Measurements from ENCODE around the gene EPB41L1.

DNA sequence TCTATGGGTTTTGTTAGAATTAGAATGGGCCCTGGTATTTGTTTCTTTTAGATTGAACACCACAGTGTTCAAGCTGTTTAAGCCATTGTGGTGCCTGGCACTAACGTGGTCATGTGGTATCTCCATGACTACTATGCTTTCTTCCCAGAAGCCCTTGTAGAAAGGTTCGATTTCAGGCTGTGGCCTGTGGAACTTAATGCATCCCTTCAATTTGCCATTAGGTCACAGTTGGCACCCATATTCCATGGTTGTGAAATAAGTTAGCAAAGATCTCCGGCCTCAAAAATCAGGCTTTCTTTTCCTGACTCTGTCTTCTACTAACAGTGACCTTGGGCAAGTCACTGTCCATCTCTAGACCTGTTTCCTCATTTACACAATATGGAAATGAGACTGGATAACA is 50.5 kb downstream of the EPB41L1 start:
- TF ChIP-seq, protein P1, sequence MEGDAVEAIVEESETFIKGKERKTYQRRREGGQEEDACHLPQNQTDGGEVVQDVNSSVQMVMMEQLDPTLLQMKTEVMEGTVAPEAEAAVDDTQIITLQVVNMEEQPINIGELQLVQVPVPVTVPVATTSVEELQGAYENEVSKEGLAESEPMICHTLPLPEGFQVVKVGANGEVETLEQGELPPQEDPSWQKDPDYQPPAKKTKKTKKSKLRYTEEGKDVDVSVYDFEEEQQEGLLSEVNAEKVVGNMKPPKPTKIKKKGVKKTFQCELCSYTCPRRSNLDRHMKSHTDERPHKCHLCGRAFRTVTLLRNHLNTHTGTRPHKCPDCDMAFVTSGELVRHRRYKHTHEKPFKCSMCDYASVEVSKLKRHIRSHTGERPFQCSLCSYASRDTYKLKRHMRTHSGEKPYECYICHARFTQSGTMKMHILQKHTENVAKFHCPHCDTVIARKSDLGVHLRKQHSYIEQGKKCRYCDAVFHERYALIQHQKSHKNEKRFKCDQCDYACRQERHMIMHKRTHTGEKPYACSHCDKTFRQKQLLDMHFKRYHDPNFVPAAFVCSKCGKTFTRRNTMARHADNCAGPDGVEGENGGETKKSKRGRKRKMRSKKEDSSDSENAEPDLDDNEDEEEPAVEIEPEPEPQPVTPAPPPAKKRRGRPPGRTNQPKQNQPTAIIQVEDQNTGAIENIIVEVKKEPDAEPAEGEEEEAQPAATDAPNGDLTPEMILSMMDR (optimal IDR thresholded peaks at IDR 0.05 in 1 of 3, IDR thresholded peaks at IDR 0.05 in 1 of 3, conservative IDR thresholded peaks at IDR 0.05 in 1 of 3; ENCODE audit: extremely low read depth in 1 of 3, insufficient read depth in 2 of 3, low read length in 3 of 3): no peak
- no peak for TF ChIP-seq EZH2 (IDR thresholded peaks at IDR 0.05; ENCODE audit: low read length)
